ENCODE measurements around the gene NXNL1. TPM values are rescaled to one million over a fixed set of nuclear protein-coding genes. Genes with fewer than 3 reads are reported as not detected.
A peak's percentile ranks its signal among the peaks of the same experiment; 100 is the strongest.

The NXNL1 gene
- total RNA-seq, 1 experiment from 2014 or later: not detected

DNA sequence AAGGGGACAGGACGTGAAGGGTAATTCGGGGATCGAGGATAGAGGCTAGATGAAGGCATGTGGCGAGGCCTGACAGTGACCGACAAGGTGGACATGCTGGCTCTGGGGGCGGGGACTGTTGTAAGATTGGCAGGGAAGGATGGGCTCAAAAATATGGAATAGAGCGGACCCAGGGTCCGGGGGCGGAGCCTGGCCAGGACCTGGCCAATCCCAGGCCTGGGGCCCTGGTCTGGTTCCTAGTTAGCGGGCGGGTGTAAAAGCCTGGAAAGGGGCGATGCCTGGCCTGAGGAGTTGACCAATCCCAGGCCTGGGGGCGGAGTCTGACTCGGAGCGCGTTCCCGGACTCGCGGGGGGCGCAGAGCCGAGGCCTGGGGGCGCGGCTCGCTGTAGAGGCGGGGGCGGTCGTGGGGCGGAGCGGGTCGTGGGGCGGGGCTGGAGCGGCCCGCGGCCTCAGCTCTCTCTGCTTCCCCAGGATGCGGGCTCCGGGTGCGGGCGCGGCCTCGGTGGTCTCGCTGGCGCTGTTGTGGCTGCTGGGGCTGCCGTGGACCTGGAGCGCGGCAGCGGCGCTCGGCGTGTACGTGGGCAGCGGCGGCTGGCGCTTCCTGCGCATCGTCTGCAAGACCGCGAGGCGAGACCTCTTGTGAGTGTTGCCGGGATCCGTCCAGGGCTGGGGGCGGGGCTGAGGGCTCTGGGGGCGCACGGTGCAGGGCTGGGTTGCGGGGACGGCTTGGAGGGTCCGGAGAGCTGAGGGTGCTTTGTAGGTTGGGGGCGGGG, 9.5 kb upstream of the NXNL1 start, which contains the start of gene SLC27A1 (continued):
- TF ChIP-seq ELF4 (CRISPR knock-in tag; IDR thresholded peaks at IDR 0.05; ENCODE audit: low read depth): no peak
- TF ChIP-seq, protein P1, sequence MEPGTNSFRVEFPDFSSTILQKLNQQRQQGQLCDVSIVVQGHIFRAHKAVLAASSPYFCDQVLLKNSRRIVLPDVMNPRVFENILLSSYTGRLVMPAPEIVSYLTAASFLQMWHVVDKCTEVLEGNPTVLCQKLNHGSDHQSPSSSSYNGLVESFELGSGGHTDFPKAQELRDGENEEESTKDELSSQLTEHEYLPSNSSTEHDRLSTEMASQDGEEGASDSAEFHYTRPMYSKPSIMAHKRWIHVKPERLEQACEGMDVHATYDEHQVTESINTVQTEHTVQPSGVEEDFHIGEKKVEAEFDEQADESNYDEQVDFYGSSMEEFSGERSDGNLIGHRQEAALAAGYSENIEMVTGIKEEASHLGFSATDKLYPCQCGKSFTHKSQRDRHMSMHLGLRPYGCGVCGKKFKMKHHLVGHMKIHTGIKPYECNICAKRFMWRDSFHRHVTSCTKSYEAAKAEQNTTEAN (CRISPR knock-in tag; IDR thresholded peaks at IDR 0.05): no peak
- TF ChIP-seq, protein P2, sequence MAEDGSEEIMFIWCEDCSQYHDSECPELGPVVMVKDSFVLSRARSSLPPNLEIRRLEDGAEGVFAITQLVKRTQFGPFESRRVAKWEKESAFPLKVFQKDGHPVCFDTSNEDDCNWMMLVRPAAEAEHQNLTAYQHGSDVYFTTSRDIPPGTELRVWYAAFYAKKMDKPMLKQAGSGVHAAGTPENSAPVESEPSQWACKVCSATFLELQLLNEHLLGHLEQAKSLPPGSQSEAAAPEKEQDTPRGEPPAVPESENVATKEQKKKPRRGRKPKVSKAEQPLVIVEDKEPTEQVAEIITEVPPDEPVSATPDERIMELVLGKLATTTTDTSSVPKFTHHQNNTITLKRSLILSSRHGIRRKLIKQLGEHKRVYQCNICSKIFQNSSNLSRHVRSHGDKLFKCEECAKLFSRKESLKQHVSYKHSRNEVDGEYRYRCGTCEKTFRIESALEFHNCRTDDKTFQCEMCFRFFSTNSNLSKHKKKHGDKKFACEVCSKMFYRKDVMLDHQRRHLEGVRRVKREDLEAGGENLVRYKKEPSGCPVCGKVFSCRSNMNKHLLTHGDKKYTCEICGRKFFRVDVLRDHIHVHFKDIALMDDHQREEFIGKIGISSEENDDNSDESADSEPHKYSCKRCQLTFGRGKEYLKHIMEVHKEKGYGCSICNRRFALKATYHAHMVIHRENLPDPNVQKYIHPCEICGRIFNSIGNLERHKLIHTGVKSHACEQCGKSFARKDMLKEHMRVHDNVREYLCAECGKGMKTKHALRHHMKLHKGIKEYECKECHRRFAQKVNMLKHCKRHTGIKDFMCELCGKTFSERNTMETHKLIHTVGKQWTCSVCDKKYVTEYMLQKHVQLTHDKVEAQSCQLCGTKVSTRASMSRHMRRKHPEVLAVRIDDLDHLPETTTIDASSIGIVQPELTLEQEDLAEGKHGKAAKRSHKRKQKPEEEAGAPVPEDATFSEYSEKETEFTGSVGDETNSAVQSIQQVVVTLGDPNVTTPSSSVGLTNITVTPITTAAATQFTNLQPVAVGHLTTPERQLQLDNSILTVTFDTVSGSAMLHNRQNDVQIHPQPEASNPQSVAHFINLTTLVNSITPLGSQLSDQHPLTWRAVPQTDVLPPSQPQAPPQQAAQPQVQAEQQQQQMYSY (CRISPR knock-in tag; IDR thresholded peaks at IDR 0.05): peak; percentile 79; the same call in 1 of the 2 replicates
- peak; percentile 53; the same call in 1 of the 2 replicates for TF ChIP-seq FOXP1 (CRISPR knock-in tag; IDR thresholded peaks at IDR 0.05; ENCODE audit: borderline replicate concordance)

DNA sequence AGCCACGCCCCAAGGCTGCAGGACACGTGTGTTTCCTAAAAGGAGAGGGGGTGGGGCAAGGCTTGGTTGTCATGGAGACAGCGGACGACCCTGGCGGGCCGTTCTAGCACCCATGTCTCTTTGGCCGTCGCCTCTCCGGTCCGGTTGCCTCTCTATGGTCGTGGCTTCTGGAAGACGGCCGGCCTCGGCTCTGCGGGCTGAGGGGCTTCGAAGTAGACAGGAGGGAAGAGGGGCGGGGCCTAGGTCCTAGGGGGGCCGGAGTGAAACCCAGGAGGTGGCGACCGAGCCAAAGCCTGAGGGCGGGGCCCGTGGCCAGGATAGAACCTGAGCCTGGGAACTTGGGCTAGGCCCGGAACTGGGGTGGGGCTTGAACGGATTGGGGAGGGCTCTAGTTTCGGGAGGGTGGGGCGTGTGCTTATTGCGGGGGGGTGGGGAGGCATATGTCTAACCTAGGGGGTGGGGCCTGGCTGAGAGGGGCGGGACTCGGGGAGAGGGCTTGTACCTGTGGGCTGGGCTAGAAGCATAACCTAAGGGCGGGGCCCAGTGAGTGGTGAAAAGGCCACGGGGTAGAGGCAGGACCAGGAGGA, 8.8 kb upstream of the NXNL1 start:
- H3K4me3 Mint-ChIP-seq: peak overlapping the region; percentile 93
- ATAC-seq (peak; percentile 63), DNase-seq (ENCODE audit: low spot score) (peak; percentile 97)
- H3K27me3 Mint-ChIP-seq (ENCODE audit: low read depth): peaks cover 49% of the 10 kb centered on the region
- CTCF ChIA-PET: interaction anchor here (0.6 to 3.5 kb wide), 10 partner anchors 20 to 390 kb away, joined by 3 to 24 read pairs (median 5); partner anchors contain the start of genes RPL18A and TMEM221
- peak overlapping the region; percentile 98 for H3K27ac Mint-ChIP-seq
- H3K4me1 Mint-ChIP-seq: peaks cover 19% of the 10 kb centered on the region
- H3K36me3 Mint-ChIP-seq: no peaks in the 10 kb centered on the region
- TF ChIP-seq, protein P3, sequence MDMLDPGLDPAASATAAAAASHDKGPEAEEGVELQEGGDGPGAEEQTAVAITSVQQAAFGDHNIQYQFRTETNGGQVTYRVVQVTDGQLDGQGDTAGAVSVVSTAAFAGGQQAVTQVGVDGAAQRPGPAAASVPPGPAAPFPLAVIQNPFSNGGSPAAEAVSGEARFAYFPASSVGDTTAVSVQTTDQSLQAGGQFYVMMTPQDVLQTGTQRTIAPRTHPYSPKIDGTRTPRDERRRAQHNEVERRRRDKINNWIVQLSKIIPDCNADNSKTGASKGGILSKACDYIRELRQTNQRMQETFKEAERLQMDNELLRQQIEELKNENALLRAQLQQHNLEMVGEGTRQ (CRISPR knock-in tag; IDR thresholded peaks at IDR 0.05): peak; percentile 76
- no peak for TF ChIP-seq SP1 (CRISPR knock-in tag; conservative IDR thresholded peaks at IDR 0.05)
- TF ChIP-seq, protein P4, sequence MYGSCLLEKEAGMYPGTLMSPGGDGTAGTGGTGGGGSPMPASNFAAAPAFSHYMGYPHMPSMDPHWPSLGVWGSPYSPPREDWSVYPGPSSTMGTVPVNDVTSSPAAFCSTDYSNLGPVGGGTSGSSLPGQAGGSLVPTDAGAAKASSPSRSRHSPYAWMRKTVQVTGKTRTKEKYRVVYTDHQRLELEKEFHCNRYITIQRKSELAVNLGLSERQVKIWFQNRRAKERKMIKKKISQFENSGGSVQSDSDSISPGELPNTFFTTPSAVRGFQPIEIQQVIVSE (CRISPR knock-in tag; IDR thresholded peaks at IDR 0.05; ENCODE audit: borderline replicate concordance): no peak
- no peak for TF ChIP-seq ATF1 (CRISPR knock-in tag; IDR thresholded peaks at IDR 0.05)
- TF ChIP-seq, protein P5, sequence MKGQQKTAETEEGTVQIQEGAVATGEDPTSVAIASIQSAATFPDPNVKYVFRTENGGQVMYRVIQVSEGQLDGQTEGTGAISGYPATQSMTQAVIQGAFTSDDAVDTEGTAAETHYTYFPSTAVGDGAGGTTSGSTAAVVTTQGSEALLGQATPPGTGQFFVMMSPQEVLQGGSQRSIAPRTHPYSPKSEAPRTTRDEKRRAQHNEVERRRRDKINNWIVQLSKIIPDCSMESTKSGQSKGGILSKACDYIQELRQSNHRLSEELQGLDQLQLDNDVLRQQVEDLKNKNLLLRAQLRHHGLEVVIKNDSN (CRISPR knock-in tag; IDR thresholded peaks at IDR 0.05): peak; percentile 70; the same call in 1 of the 2 replicates
- POLR2A ChIA-PET: no interaction called here
- no peaks in the 10 kb centered on the region for H3K9me3 Mint-ChIP-seq

DNA sequence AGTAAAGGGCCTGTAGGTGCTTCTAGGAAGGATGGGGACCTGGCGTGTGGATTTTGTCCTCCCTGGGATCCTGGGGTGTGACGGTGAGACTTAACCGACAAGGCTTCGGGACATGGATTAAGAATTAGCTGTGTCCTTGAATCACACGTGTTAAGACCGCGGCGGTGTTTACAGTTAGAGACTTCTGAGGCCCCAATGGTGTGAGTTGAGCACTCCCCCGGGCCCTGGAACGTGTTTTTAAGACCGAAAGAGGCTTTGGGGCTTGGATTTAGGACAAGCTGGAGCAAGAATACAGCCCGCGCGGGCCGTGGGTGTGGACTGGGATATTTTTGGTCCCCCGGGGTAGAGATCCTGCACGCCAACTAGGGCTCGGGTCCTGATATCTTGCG, 8.4 kb upstream of the NXNL1 start:
- H3K9me3 Mint-ChIP-seq: no peaks in the 10 kb centered on the region
- peak overlapping the region; percentile 95 for H3K27ac Mint-ChIP-seq
- peak overlapping the region; percentile 93 for H3K4me3 Mint-ChIP-seq
- TF ChIP-seq SMAD3 (CRISPR knock-in tag; IDR thresholded peaks at IDR 0.05; ENCODE audit: borderline replicate concordance) (peak; percentile 32; the same call in 1 of the 2 replicates), FOXK1 (CRISPR knock-in tag; IDR thresholded peaks at IDR 0.05) (peak; percentile 13; the same call in 1 of the 2 replicates)
- TF ChIP-seq, protein P6, sequence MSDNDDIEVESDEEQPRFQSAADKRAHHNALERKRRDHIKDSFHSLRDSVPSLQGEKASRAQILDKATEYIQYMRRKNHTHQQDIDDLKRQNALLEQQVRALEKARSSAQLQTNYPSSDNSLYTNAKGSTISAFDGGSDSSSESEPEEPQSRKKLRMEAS (CRISPR knock-in tag; IDR thresholded peaks at IDR 0.05): peak; percentile 58; the same call in 1 of the 2 replicates
- TF ChIP-seq, protein P7, sequence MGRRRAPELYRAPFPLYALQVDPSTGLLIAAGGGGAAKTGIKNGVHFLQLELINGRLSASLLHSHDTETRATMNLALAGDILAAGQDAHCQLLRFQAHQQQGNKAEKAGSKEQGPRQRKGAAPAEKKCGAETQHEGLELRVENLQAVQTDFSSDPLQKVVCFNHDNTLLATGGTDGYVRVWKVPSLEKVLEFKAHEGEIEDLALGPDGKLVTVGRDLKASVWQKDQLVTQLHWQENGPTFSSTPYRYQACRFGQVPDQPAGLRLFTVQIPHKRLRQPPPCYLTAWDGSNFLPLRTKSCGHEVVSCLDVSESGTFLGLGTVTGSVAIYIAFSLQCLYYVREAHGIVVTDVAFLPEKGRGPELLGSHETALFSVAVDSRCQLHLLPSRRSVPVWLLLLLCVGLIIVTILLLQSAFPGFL (CRISPR knock-in tag; IDR thresholded peaks at IDR 0.05; ENCODE audit: borderline replicate concordance): no peak
- CTCF ChIA-PET: interaction anchor here (0.6 to 1.9 kb wide), 5 partner anchors 11 to 42 kb away, joined by 3 to 5 read pairs (median 4); partner anchors contain the start of gene PGLS
- no peaks in the 10 kb centered on the region for H3K36me3 Mint-ChIP-seq
- no peak for ATAC-seq
- no peak for DNase-seq (ENCODE audit: low spot score)
- H3K4me1 Mint-ChIP-seq: peaks cover 19% of the 10 kb centered on the region
- H3K27me3 Mint-ChIP-seq (ENCODE audit: low read depth): peaks cover 50% of the 10 kb centered on the region
- POLR2A ChIA-PET: no interaction called here
